H1 (cell line): ENCODE measurements around the gene TMIGD2. TPM values are rescaled to one million over a fixed set of nuclear protein-coding genes. Genes with fewer than 3 reads are reported as not detected.

Source experiments
- CTCF ChIA-PET: fragments of 300-600 bp; sonication (Branson Sonifier 250); formaldehyde crosslinking; loops from one replicate; lab custom pipeline; 2021; ENCODE audit not compliant: partially characterized antibody; lab: Charles Lee
- POLR2A ChIA-PET: fragments of 300-600 bp; sonication (Branson Sonifier 250); formaldehyde crosslinking; loops from one replicate; lab custom pipeline; 2021; ENCODE audit warnings: inconsistent platforms; ENCODE audit not compliant: partially characterized antibody; lab: Charles Lee
- DNase-seq, 2 experiments: peaks; one replicate each; pipeline versions ENCODE4 v3.0.0 to v3.0.0-alpha.2; 2010 to 2022; ENCODE audit warnings: low spot score in 2 of 2, low read depth in 1 of 2, mixed read lengths in 1 of 2
- FAIRE-seq: peaks from 2 replicates; lab custom pipeline; 2011; peaks lifted over from hg19 to GRCh38; lab: Jason Lieb, UNC
- H2AFZ ChIP-seq: 2 replicates; pipeline ENCODE4 v1.8.1; 2012; ENCODE audit warnings: low read length, inconsistent platforms
- H2AK5ac ChIP-seq: 2 replicates; pipeline ENCODE4 v1.6.1; 2013; ENCODE audit warnings: low read depth, low read length
- H2BK120ac ChIP-seq: replicated peaks from 2 replicates; pipeline ENCODE3; 2013; ENCODE audit warnings: low read depth, low read length, inconsistent platforms
- H2BK12ac ChIP-seq: 2 replicates; pipeline ENCODE4 v1.6.1; 2013; ENCODE audit warnings: low read depth, low read length
- H2BK15ac ChIP-seq: 2 replicates; pipeline ENCODE4 v1.6.1; 2013; ENCODE audit warnings: low read length
- H2BK20ac ChIP-seq: 2 replicates; pipeline ENCODE4 v1.6.1; 2013; ENCODE audit warnings: low read length
- H2BK5ac ChIP-seq: 2 replicates; pipeline ENCODE4 v1.6.1; 2013; ENCODE audit warnings: low read depth, low read length
- H3K14ac ChIP-seq: 2 replicates; pipeline ENCODE4 v1.6.1; 2013; ENCODE audit warnings: inconsistent platforms; ENCODE audit not compliant: insufficient read length
- H3K18ac ChIP-seq: 2 replicates; pipeline ENCODE4 v1.6.1; 2013; ENCODE audit warnings: low read length; ENCODE audit errors: extremely low read depth
- H3K23ac ChIP-seq: 2 replicates; pipeline ENCODE4 v1.6.1; 2013; ENCODE audit warnings: inconsistent platforms; ENCODE audit not compliant: insufficient read length
- H3K23me2 ChIP-seq: 2 replicates; pipeline ENCODE4 v1.6.1; 2013; ENCODE audit warnings: low read depth, low read length
- H3K27ac ChIP-seq: 2 replicates; pipeline ENCODE4 v1.6.1; 2011; ENCODE audit warnings: low read depth, low read length, inconsistent platforms
- H3K27me3 ChIP-seq, 4 experiments: replicated peaks in 1 of 4; 1 replicate in 1 of 4; 2 replicates in 3 of 4; pipeline versions ENCODE4 v1.6.1 to v1.8.1; 2011 to 2013; ENCODE audit warnings: low read length in 3 of 4, mild to moderate bottlenecking in 3 of 4, inconsistent platforms in 2 of 4, mixed read lengths in 2 of 4, moderate library complexity in 1 of 4; ENCODE audit not compliant: control insufficient read depth in 3 of 4, insufficient read depth in 3 of 4; ENCODE audit errors: extremely low read depth in 1 of 4
- H3K36me3 ChIP-seq, 4 experiments: 2 replicates each; pipeline versions ENCODE4 v1.6.1 to v1.8.1; 2011 to 2013; ENCODE audit warnings: mild to moderate bottlenecking in 4 of 4, low read length in 3 of 4, moderate library complexity in 2 of 4, control low read depth in 1 of 4, inconsistent platforms in 1 of 4; ENCODE audit not compliant: insufficient read depth in 4 of 4, control insufficient read depth in 2 of 4
- H3K4ac ChIP-seq: replicated peaks from 2 replicates; pipeline ENCODE3; 2013; ENCODE audit warnings: low read length, low read depth, mixed read lengths, inconsistent platforms; ENCODE audit not compliant: insufficient read length
- H3K4me1 ChIP-seq, 4 experiments: replicated peaks in 1 of 4; 1 replicate in 1 of 4; 2 replicates in 3 of 4; pipeline versions ENCODE4 v1.6.1 to v1.8.1; 2011 to 2013; ENCODE audit warnings: low read length in 3 of 4, inconsistent platforms in 2 of 4, mixed read lengths in 1 of 4; ENCODE audit not compliant: insufficient read depth in 4 of 4, control insufficient read depth in 3 of 4
- H3K4me2 ChIP-seq, 2 experiments: 2 replicates each; pipeline versions ENCODE4 v1.6.1 to v1.8.1; 2011 to 2013; ENCODE audit warnings: low read depth in 2 of 2, low read length in 2 of 2, control low read depth in 1 of 2, inconsistent platforms in 1 of 2, mild to moderate bottlenecking in 1 of 2; ENCODE audit not compliant: insufficient read depth in 1 of 2
- H3K4me3 ChIP-seq, 4 experiments: fragments of 200-600, 300-600 bp in 1 of 4; sonication (generic), shearing (Covaris generic), sonication (Bioruptor Twin) in 1 of 4; 2 replicates each; pipeline versions ENCODE4 v1.5.1 to v1.8.1; 2011 to 2016; ENCODE audit warnings: low read length in 4 of 4, low read depth in 3 of 4, control low read depth in 2 of 4, inconsistent platforms in 2 of 4, mild to moderate bottlenecking in 2 of 4, mixed read lengths in 1 of 4, moderate library complexity in 1 of 4; ENCODE audit not compliant: insufficient read depth in 2 of 4; ENCODE audit errors: extremely low read depth in 1 of 4
- H3K56ac ChIP-seq: replicated peaks from 2 replicates; pipeline ENCODE3; 2013; ENCODE audit warnings: low read depth, mild to moderate bottlenecking, mixed read lengths, low read length, inconsistent platforms; ENCODE audit not compliant: insufficient read length
- H3K79me1 ChIP-seq: 2 replicates; pipeline ENCODE4 v1.6.1; 2013; ENCODE audit warnings: low read depth, low read length, control low read depth
- H3K79me2 ChIP-seq, 2 experiments: 2 replicates each; pipeline versions ENCODE4 v1.6.1 to v1.8.1; 2012 to 2013; ENCODE audit warnings: low read length in 2 of 2, mild to moderate bottlenecking in 2 of 2, inconsistent platforms in 1 of 2; ENCODE audit not compliant: insufficient read depth in 2 of 2, control insufficient read depth in 1 of 2
- H3K9ac ChIP-seq, 4 experiments: replicated peaks in 1 of 4; 1 replicate in 1 of 4; 2 replicates in 3 of 4; pipeline versions ENCODE4 v1.6.1 to v1.8.1; 2011 to 2013; ENCODE audit warnings: low read depth in 3 of 4, low read length in 3 of 4, control low read depth in 2 of 4, mild to moderate bottlenecking in 2 of 4, moderate library complexity in 2 of 4, inconsistent platforms in 1 of 4; ENCODE audit errors: extremely low read depth in 1 of 4
- H3K9me3 ChIP-seq, 2 experiments: 2 replicates each; pipeline versions ENCODE4 v1.6.1 to v1.8.1; 2012 to 2013; ENCODE audit warnings: mild to moderate bottlenecking in 2 of 2, moderate library complexity in 2 of 2, control low read depth in 1 of 2, inconsistent platforms in 1 of 2, low read depth in 1 of 2, low read length in 1 of 2, mixed read lengths in 1 of 2; ENCODE audit not compliant: insufficient read depth in 2 of 2
- H4K20me1 ChIP-seq, 2 experiments: replicated peaks in 1 of 2; 2 replicates each; pipeline versions ENCODE3 to v1.8.1; 2011 to 2013; ENCODE audit warnings: inconsistent platforms in 2 of 2, low read length in 2 of 2, mild to moderate bottlenecking in 1 of 2; ENCODE audit not compliant: insufficient read depth in 2 of 2, control insufficient read depth in 1 of 2
- H4K5ac ChIP-seq: 2 replicates; pipeline ENCODE4 v1.6.1; 2013; ENCODE audit warnings: low read length, low read depth, mixed read lengths, inconsistent platforms; ENCODE audit not compliant: insufficient read length
- H4K8ac ChIP-seq: 2 replicates; pipeline ENCODE4 v1.8.0; 2013; ENCODE audit warnings: mild to moderate bottlenecking, moderate library complexity, low read length, inconsistent platforms; ENCODE audit not compliant: insufficient read depth; ENCODE audit errors: extremely low read depth
- H4K91ac ChIP-seq: replicated peaks from 2 replicates; pipeline ENCODE3; 2013; ENCODE audit warnings: low read length, mixed read lengths, inconsistent platforms; ENCODE audit not compliant: insufficient read length
- GTF2F1 ChIP-seq: IDR thresholded peaks from 2 replicates; pipeline ENCODE4 v1.6.1; 2012; ENCODE audit warnings: low read depth, low read length, improper control_type of control experiment, borderline replicate concordance
- HDAC2 ChIP-seq, 2 experiments: fragments of 300-600 bp in 1 of 2; sonication (generic) in 1 of 2; IDR thresholded peaks; 2 replicates each; pipeline ENCODE4 v1.6.1; 2011 to 2012; ENCODE audit warnings: low read depth in 2 of 2, low read length in 2 of 2, mild to moderate bottlenecking in 2 of 2, moderate library complexity in 2 of 2, borderline replicate concordance in 1 of 2, inconsistent platforms in 1 of 2
- KDM1A ChIP-seq: fragments of 200-600, 300-600 bp; sonication (generic); IDR thresholded peaks from 2 replicates; pipeline ENCODE4 v1.7.1; 2016; ENCODE audit warnings: mild to moderate bottlenecking, low read length, borderline replicate concordance
- KDM4A ChIP-seq: IDR thresholded peaks from one replicate; pipeline ENCODE4 v1.7.1; 2012; ENCODE audit warnings: low read depth, mild to moderate bottlenecking, moderate library complexity, low read length, inconsistent platforms; ENCODE audit not compliant: severe bottlenecking
- POU5F1 ChIP-seq: IDR thresholded peaks from 2 replicates; pipeline ENCODE4 v1.6.1; 2011; ENCODE audit warnings: low read depth, mild to moderate bottlenecking, low read length, moderate library complexity
- RNF2 ChIP-seq: fragments of 200-900, 300-1000 bp; sonication (generic); IDR thresholded peaks from 2 replicates; pipeline ENCODE4 v1.7.1; 2016; ENCODE audit warnings: borderline replicate concordance, low read depth, mild to moderate bottlenecking, antibody characterized with exemption, low read length; ENCODE audit not compliant: poor library complexity, severe bottlenecking; ENCODE audit errors: missing control alignments
- SP1 ChIP-seq: IDR thresholded peaks from 2 replicates; pipeline ENCODE4 v1.6.1; 2011; ENCODE audit warnings: low read depth, low read length
- SP2 ChIP-seq: IDR thresholded peaks from 2 replicates; pipeline ENCODE4 v1.6.1; 2012; ENCODE audit warnings: mild to moderate bottlenecking, low read length, inconsistent platforms
- TAF1 ChIP-seq: IDR thresholded peaks from 2 replicates; pipeline ENCODE4 v1.6.1; 2011; ENCODE audit warnings: mild to moderate bottlenecking, low read depth, low read length
- ZNF274 ChIP-seq: IDR thresholded peaks from 2 replicates; pipeline ENCODE4 v1.7.0; 2012; ENCODE audit warnings: low read length, borderline replicate concordance; ENCODE audit errors: extremely low read depth
- WGBS, 2 experiments: shearing (Covaris generic) in 1 of 2; methylation state at CpG; one replicate each; pipeline versions ENCODE4 v1.1.6 to v1.1.7; 2013 to 2015; ENCODE audit warnings: low lambda C conversion rate in 2 of 2, mixed read lengths in 2 of 2, inconsistent platforms in 1 of 2, low coverage in 1 of 2, missing lambda C conversion rate in 1 of 2; ENCODE audit not compliant: insufficient replicate concordance in 2 of 2, insufficient coverage in 1 of 2, insufficient read length in 1 of 2; ENCODE audit errors: extremely low coverage in 1 of 2, missing lambda C conversion rate in 1 of 2; 5-methylcytosine and 5-hydroxymethylcytosine counted together
- polyA plus RNA-seq, 7 experiments: library from polyadenylated mRNA; depleted of rRNA in 3 of 7; stranded (reverse) in 5 of 7; unstranded in 2 of 7; fragments of >200 nt in 5 of 7; fragments of 200-250 nt in 2 of 7; gene quantifications; 1 replicate in 5 of 7; 2 replicates in 1 of 7; 4 replicates in 1 of 7; pipeline versions ENCODE4 v1.2.1 to v1.2.3, GENCODE V29; 2011 to 2013; ENCODE audit warnings: missing spikeins in 2 of 7, mixed read lengths in 2 of 7
- total RNA-seq: library from RNA; stranded (reverse); fragmentation: NEBNext Ultra II Directional; extraction: Animal tissue kit (Norgen Biotek cat#: 25700); gene quantifications from 2 replicates; pipeline ENCODE4 v1.2.1, GENCODE V29; 2021

The TMIGD2 gene
- total and polyA plus RNA-seq, 2 of the 8 experiments (the other 6 are each of a cell fraction or from before 2014, with no cell fraction given), result 0.39 to 0.41 TPM

- no peak within 1 kb of the TSS for H2AK5ac ChIP-seq
- H2BK5ac ChIP-seq, result no peak within 1 kb of the TSS; the same call in 1 of the 2 replicates
- H3K9ac ChIP-seq, result peak within 1 kb of the TSS in 3 of 4 experiments; percentile 17 to 68 (median 25); a peak in 5 of 7 replicates
- no peak within 1 kb of the TSS for H3K56ac ChIP-seq
- H3K18ac ChIP-seq, result peak within 1 kb of the TSS; percentile 62
- POLR2A ChIA-PET, result interaction anchor here (0.6 to 2.2 kb wide), 11 partner anchors 9 to 307 kb away, joined by 3 to 9 read pairs (median 3); partner anchors contain the start of gene SH3GL1
- H4K20me1 ChIP-seq, result peaks cover 0 to 10% of the 10 kb centered on the region in 2 experiments
- H3K23ac ChIP-seq, result no peak within 1 kb of the TSS
- no peak within 1 kb of the TSS for H2BK120ac ChIP-seq
- no peaks in the 10 kb centered on the region for H3K9me3 ChIP-seq
- H2BK20ac ChIP-seq, result 0 out of 2 replicates have a peak within 1 kb of the TSS, but pooled peaks have one; percentile 7
- H2BK15ac ChIP-seq, result peak within 1 kb of the TSS; percentile 90; the same call in 1 of the 2 replicates
- peaks cover 0 to 12% (median 5%) of the 10 kb centered on the region in 4 experiments; a peak in 4 of 7 replicates for H3K4me1 ChIP-seq
- no peaks in the 10 kb centered on the region for H3K27me3 ChIP-seq
- no peak within 1 kb of the TSS for H3K27ac ChIP-seq
- no peak within 1 kb of the TSS for H2AFZ ChIP-seq
- peak within 1 kb of the TSS; percentile 73 to 74 for H3K4me2 ChIP-seq
- H3K79me2 ChIP-seq, result no peaks in the 10 kb centered on the region
- peak within 1 kb of the TSS; percentile 77; the same call in 1 of the 2 replicates for H2BK12ac ChIP-seq
- H3K4ac ChIP-seq, result no peak within 1 kb of the TSS
- no peaks in the 10 kb centered on the region for H3K79me1 ChIP-seq
- H3K36me3 ChIP-seq, result peaks cover 0 to 3% (median 0%) of the 10 kb centered on the region in 4 experiments; a peak in 2 of 8 replicates
- H4K91ac ChIP-seq, result no peak within 1 kb of the TSS
- H4K5ac ChIP-seq, result no peak within 1 kb of the TSS
- H4K8ac ChIP-seq, result no peak within 1 kb of the TSS; the same call in 1 of the 2 replicates
- FAIRE-seq (no peak), DNase-seq (peak in 1 of 2 experiments; percentile 66)
- H3K4me3 ChIP-seq, result peak within 1 kb of the TSS; percentile 20 to 52 (median 30); a peak in 6 of 8 replicates
- CTCF ChIA-PET, result interaction anchor here (0.6 to 20.4 kb wide), 8 partner anchors 14 to 462 kb away, joined by 3 to 311 read pairs (median 3); partner anchors contain the start of gene SHD
- no peak within 1 kb of the TSS for H3K14ac ChIP-seq
- H3K23me2 ChIP-seq, result peaks cover 30% of the 10 kb centered on the region
- WGBS, 2 experiments, result 60% methylated on average over 21 of the region's 27 CpGs; no CpG with 5 or more reads in 1 of the 2 experiments
- TF ChIP-seq KDM4A, result no peak
- TF ChIP-seq GTF2F1, result no peak
- 0 out of 2 replicates have a peak, but pooled peaks have one; percentile 10 for TF ChIP-seq TAF1
- TF ChIP-seq POU5F1, result no peak
- TF ChIP-seq SP2, result no peak
- TF ChIP-seq RNF2, result no peak
- no peak for TF ChIP-seq ZNF274
- peak; percentile 52 for TF ChIP-seq SP1
- TF ChIP-seq KDM1A, result no peak
- no peak for TF ChIP-seq HDAC2 (IDR thresholded peaks at IDR 0.05; ENCODE audit: borderline replicate concordance in 1 of 2, low read depth in 2 of 2, low read length in 2 of 2)
Measured at GRCh38 chr19:4338441-4339355, 36.5 kb upstream of the TMIGD2 start, which contains the start of gene STAP2. TSS of gene STAP2 (minus strand) at chr19:4338827. CDS start at chr19:4338753, 74 bp downstream.
